ENCODE results near the gene EIF1. TPM values are rescaled to one million over a fixed set of nuclear protein-coding genes. Genes with fewer than 3 reads are reported as not detected.

Gene EIF1
- total RNA-seq, 2 donors from 2014 or later, result 99.5 to 120 TPM

DNA sequence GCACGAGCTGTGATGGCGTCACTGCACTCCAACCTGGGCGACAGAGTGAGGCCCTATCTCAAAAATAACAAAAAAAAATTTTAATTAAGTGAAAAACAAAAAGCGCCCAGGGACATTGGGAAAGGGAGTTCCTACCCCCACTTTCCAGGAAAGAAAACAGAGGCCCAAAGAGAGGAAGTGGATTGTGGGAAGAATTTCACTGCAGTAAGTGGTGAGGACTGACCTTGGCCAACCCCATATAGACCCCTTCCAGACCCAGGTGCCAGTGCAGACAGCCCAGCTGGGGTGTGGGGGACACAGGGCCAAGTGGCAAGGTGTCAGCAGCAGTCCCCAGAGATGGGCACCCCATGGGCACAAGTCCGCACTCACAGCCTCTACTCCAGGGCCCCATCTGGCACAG lies 35.3 kb upstream of the EIF1 start:
- H3K9me3 ChIP-seq, result no peaks in the 10 kb centered on the region
- intact Hi-C loops (cut with DNase I), result no loop called here
- no peak for ATAC-seq
- DNase-seq, result no peak
- TF ChIP-seq POLR2A (IDR thresholded peaks at IDR 0.05) (no peak), CTCF (IDR thresholded peaks at IDR 0.05) (no peak)
- peaks cover 36% of the 10 kb centered on the region for H3K4me1 ChIP-seq
- peak overlapping the region in 3 of 4 donors; percentile 32 to 69 (median 60) for H3K27ac ChIP-seq
- 87 to 93% methylated on average over 5 of the region's 5 CpGs for WGBS, 2 donors
- no peak overlapping the region for H3K4me3 ChIP-seq
- H3K27me3 ChIP-seq, result no peaks in the 10 kb centered on the region
- H3K36me3 ChIP-seq (replicated peaks in 1 of 2; ENCODE audit: insufficient read depth in 1 of 2, low read depth in 2 of 2), result no peaks in the 10 kb centered on the region

DNA sequence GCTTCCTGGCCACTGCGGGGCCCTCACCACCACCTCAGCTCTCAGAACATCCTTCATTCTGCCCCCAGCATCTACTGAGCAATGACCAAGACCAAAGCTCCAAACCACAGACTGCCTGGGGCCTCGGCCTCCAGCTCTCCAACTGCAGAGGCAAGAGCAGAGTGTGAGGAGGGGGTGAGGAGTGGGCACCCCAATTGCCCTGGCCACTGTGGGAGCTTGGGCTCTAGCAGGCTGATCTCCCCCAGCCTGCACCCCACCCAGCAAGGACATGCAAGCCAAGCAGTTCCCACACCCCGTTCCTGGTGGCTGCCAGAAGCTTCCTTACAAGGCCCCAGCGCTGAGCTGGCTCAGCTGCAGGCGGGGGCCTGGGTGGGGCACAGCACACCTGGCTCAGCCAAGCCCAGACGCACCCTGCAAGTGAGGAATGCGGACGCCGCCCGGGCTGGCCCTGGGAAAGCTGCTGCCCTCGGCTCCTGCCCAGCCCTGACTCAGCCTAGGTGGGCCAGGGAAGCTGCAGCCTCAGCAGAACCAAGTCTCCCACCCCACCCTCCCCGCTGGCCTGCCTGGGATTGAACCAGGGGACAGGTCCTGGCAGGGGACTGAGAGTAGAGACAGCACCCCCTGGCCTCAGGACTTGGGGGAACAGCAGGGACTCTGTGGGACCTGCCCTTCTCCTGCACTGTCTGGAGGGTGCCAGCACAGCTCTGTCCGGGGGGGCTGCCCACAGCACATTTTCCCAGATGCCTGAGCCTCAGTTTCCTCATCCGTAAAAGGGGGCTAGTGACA lies 34.6 kb upstream of the EIF1 start:
- Histone ChIP-seq H3K4me1 (peaks cover 32% of the 10 kb centered on the region), H3K9me3 (no peaks in the 10 kb centered on the region), H3K4me3 (no peak overlapping the region), H3K36me3 (replicated peaks in 1 of 2; ENCODE audit: insufficient read depth in 1 of 2, low read depth in 2 of 2) (no peaks in the 10 kb centered on the region), H3K27me3 (no peaks in the 10 kb centered on the region), H3K27ac (peak overlapping the region in 3 of 4 donors; percentile 32 to 69 (median 60))
- intact Hi-C loops (cut with DNase I), result no loop called here
- no peak for TF ChIP-seq CTCF (IDR thresholded peaks at IDR 0.05)
- TF ChIP-seq POLR2A (IDR thresholded peaks at IDR 0.05), result no peak
- ATAC-seq, result peak; percentile 45
- DNase-seq, result peak; percentile 38 to 79 (median 58)
- whole genome bisulfite sequencing, 2 donors, result 54 to 80% methylated on average over 1 to 14 of the region's 14 CpGs

DNA sequence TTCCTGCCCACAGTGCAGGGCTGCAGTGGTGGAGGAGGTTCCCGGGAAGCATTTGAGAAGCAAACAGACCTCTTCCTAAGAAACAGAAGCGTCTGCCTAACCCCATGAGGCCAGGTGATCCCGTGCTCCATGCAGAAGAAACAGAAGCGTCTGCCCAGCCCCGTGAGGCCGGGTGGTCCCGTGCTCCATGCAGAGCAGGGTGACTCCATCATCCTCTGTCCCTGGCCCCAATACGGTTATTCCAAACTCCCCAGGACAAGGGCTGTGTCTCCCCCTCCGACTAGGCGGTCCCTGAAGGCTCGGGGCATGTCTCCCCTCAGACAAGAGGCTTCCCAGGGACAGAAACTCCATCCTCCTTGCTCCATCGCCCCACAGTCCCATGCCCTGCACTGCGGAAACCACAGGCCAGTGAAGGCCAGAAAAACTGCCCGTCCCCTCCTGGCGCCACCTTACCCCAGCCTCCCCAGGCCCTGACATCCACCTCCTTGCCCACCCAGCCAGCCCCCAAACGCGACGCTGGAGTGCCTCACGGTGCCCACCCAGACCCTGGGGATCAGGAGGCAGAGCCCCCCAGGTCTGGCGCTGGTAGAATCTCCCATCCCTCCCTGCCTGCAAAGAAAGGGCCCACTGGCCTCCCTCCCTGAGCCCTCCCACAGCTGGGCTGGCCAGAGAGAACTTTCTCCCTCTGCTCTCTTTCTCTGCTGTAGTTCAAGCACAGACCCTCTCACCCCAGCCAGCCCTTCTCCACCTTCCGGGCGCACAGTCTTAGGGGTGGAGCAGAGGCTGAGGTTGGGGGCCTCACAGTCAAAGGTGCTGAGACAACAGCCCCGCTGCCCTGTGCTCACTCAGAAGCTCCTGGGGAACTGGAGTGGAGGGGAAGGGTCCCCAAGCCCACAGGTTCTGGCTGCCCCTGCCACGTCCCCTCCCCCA lies 33.7 kb upstream of the EIF1 start:
- no peak for DNase-seq
- 58 to 71% methylated on average over 12 to 19 of the region's 24 CpGs for WGBS, 2 donors

GRCh38 chr17:41655611-41656111 lies 33.0 kb upstream of the EIF1 start:
- intact Hi-C loops (cut with DNase I), result loop anchor here (5.0 kb wide), 1 partner anchor 743 kb away; no protein-coding TSS in a partner anchor
- WGBS, 2 donors, result 26 to 55% methylated on average over 5 to 18 of the region's 18 CpGs
- Histone ChIP-seq H3K27ac (peak overlapping the region in 3 of 4 donors; percentile 10 to 69 (median 60)), H3K4me3 (no peak overlapping the region), H3K9me3 (no peaks in the 10 kb centered on the region), H3K36me3 (replicated peaks in 1 of 2; ENCODE audit: insufficient read depth in 1 of 2, low read depth in 2 of 2) (no peaks in the 10 kb centered on the region), H3K27me3 (no peaks in the 10 kb centered on the region), H3K4me1 (peaks cover 32% of the 10 kb centered on the region)
- DNase-seq (peak; percentile 45 to 73 (median 68)), ATAC-seq (peak; percentile 19)
- TF ChIP-seq CTCF (IDR thresholded peaks at IDR 0.05), result no peak
- TF ChIP-seq POLR2A (IDR thresholded peaks at IDR 0.05), result no peak

More for the DNA sequence above, 33.7 kb upstream of the EIF1 start:
- H3K36me3 ChIP-seq (replicated peaks in 1 of 2; ENCODE audit: insufficient read depth in 1 of 2, low read depth in 2 of 2), result no peaks in the 10 kb centered on the region
- TF ChIP-seq POLR2A (IDR thresholded peaks at IDR 0.05) (no peak), CTCF (IDR thresholded peaks at IDR 0.05) (no peak)
- intact Hi-C loops (cut with DNase I), result loop anchor here (5.0 kb wide), 1 partner anchor 743 kb away; no protein-coding TSS in a partner anchor
- no peak overlapping the region for H3K4me3 ChIP-seq
- H3K27ac ChIP-seq, result peak overlapping the region; percentile 10 to 69 (median 42)
- H3K4me1 ChIP-seq, result peaks cover 32% of the 10 kb centered on the region
- H3K9me3 ChIP-seq, result no peaks in the 10 kb centered on the region
- H3K27me3 ChIP-seq, result no peaks in the 10 kb centered on the region
- no peak for ATAC-seq
